ENCODE results near the gene DEFB132.

DNA sequence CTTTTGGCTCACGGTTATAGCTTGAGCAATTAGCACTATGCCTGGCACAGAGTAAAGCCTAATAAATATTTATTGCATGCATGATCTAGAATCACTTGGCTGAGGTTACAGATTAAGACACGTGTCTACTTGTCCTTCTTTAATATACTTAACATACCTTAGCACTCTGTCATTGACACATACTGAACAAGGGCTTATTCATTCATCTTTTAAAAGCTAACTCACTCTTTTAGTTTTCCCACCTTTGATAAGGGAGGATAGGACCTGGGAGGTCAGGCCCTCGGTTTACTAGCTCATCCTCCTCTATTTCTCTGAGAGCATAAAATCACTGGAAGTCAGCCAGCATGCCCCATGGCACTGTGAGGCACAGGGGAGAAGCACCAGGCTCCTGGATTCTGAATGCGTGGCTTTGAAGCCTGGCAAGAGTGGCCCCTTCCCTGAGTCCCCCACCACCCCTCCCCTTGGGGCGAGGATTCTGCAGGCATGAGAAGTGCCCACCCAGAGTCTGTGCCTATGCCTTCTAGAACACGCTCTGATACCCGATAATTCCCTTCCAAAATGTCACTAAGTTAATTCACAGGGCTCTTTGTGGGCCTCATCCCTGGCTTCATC, 51.0 kb downstream of the DEFB132 start:
- TF ChIP-seq, protein P1, sequence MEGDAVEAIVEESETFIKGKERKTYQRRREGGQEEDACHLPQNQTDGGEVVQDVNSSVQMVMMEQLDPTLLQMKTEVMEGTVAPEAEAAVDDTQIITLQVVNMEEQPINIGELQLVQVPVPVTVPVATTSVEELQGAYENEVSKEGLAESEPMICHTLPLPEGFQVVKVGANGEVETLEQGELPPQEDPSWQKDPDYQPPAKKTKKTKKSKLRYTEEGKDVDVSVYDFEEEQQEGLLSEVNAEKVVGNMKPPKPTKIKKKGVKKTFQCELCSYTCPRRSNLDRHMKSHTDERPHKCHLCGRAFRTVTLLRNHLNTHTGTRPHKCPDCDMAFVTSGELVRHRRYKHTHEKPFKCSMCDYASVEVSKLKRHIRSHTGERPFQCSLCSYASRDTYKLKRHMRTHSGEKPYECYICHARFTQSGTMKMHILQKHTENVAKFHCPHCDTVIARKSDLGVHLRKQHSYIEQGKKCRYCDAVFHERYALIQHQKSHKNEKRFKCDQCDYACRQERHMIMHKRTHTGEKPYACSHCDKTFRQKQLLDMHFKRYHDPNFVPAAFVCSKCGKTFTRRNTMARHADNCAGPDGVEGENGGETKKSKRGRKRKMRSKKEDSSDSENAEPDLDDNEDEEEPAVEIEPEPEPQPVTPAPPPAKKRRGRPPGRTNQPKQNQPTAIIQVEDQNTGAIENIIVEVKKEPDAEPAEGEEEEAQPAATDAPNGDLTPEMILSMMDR (IDR thresholded peaks at IDR 0.05; ENCODE audit: control extremely low read depth in 1 of 3, insufficient read depth in 1 of 3, low read depth in 1 of 3, low read length in 3 of 3): no peak
- TF ChIP-seq BACH1 (IDR thresholded peaks at IDR 0.05; ENCODE audit: low read length) (no peak), POLR2AphosphoS5 (IDR thresholded peaks at IDR 0.05; ENCODE audit: low read depth, low read length) (no peak), POLR2A (IDR thresholded peaks at IDR 0.05; ENCODE audit: control extremely low read depth in 1 of 2, low read depth in 2 of 2, low read length in 2 of 2) (no peak), POU5F1 (IDR thresholded peaks at IDR 0.05; ENCODE audit: low read depth, low read length) (no peak), TEAD4 (IDR thresholded peaks at IDR 0.05; ENCODE audit: low read depth, low read length) (no peak), EP300 (IDR thresholded peaks at IDR 0.05; ENCODE audit: borderline replicate concordance in 1 of 2, low read depth in 2 of 2, low read length in 2 of 2) (no peak), SP4 (IDR thresholded peaks at IDR 0.05; ENCODE audit: low read length) (no peak), BRCA1 (IDR thresholded peaks at IDR 0.05; ENCODE audit: low read depth, low read length) (no peak), TBP (IDR thresholded peaks at IDR 0.05; ENCODE audit: low read depth, low read length) (no peak), TAF1 (IDR thresholded peaks at IDR 0.05; ENCODE audit: low read depth, low read length) (no peak), CEBPB (IDR thresholded peaks at IDR 0.05; ENCODE audit: low read depth, low read length) (no peak)
- TF ChIP-seq, protein P2, sequence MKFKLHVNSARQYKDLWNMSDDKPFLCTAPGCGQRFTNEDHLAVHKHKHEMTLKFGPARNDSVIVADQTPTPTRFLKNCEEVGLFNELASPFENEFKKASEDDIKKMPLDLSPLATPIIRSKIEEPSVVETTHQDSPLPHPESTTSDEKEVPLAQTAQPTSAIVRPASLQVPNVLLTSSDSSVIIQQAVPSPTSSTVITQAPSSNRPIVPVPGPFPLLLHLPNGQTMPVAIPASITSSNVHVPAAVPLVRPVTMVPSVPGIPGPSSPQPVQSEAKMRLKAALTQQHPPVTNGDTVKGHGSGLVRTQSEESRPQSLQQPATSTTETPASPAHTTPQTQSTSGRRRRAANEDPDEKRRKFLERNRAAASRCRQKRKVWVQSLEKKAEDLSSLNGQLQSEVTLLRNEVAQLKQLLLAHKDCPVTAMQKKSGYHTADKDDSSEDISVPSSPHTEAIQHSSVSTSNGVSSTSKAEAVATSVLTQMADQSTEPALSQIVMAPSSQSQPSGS (IDR thresholded peaks at IDR 0.05; ENCODE audit: low read length): no peak
- TF ChIP-seq, protein P3, sequence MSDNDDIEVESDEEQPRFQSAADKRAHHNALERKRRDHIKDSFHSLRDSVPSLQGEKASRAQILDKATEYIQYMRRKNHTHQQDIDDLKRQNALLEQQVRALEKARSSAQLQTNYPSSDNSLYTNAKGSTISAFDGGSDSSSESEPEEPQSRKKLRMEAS (IDR thresholded peaks at IDR 0.05): no peak
